ENCODE measurements around the gene SF3B3. TPM values are rescaled to one million over a fixed set of nuclear protein-coding genes. Genes with fewer than 3 reads are reported as not detected.

Gene SF3B3
- total RNA-seq, 4 donors from 2014 or later, result 138 to 233 (median 143) TPM

- peak in 1 of 2 donors; percentile 50 for DNase-seq (ENCODE audit: low spot score in 2 of 2)
- no peak overlapping the region for H3K4me3 ChIP-seq (ENCODE audit: low read depth, poor library complexity, severe bottlenecking)
- no peak for TF ChIP-seq POLR2A (IDR thresholded peaks at IDR 0.05)
- TF ChIP-seq, protein P1, sequence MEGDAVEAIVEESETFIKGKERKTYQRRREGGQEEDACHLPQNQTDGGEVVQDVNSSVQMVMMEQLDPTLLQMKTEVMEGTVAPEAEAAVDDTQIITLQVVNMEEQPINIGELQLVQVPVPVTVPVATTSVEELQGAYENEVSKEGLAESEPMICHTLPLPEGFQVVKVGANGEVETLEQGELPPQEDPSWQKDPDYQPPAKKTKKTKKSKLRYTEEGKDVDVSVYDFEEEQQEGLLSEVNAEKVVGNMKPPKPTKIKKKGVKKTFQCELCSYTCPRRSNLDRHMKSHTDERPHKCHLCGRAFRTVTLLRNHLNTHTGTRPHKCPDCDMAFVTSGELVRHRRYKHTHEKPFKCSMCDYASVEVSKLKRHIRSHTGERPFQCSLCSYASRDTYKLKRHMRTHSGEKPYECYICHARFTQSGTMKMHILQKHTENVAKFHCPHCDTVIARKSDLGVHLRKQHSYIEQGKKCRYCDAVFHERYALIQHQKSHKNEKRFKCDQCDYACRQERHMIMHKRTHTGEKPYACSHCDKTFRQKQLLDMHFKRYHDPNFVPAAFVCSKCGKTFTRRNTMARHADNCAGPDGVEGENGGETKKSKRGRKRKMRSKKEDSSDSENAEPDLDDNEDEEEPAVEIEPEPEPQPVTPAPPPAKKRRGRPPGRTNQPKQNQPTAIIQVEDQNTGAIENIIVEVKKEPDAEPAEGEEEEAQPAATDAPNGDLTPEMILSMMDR (IDR thresholded peaks at IDR 0.05), result no peak
- WGBS, 2 donors, result 91% methylated on average over 10 of the region's 10 CpGs
- intact Hi-C loops (cut with DNase I; ENCODE audit: low total_unique reads), result no loop called here
These were observed 47.5 kb downstream of the SF3B3 start for GRCh38 chr16:70570967-70571570.

GRCh38 chr16:70571623-70572022 lies 48.0 kb downstream of the SF3B3 start:
- DNase-seq (ENCODE audit: low spot score in 2 of 2), result peak in 1 of 2 donors; percentile 76
- intact Hi-C loops (cut with DNase I; ENCODE audit: low total_unique reads), result no loop called here
- H3K4me3 ChIP-seq (ENCODE audit: low read depth, poor library complexity, severe bottlenecking), result no peak overlapping the region
- WGBS, 2 donors, result 81 to 84% methylated on average over 8 of the region's 8 CpGs
- TF ChIP-seq, protein P1 (IDR thresholded peaks at IDR 0.05), result no peak
- TF ChIP-seq POLR2A (IDR thresholded peaks at IDR 0.05), result no peak

- 81% methylated on average over 5 of the region's 5 CpGs for WGBS, 2 donors
- peak in 1 of 2 donors; percentile 53 for DNase-seq (ENCODE audit: low spot score in 2 of 2)
- intact Hi-C loops (cut with DNase I; ENCODE audit: low total_unique reads), result no loop called here
- no peak for TF ChIP-seq POLR2A (IDR thresholded peaks at IDR 0.05)
- TF ChIP-seq, protein P1 (IDR thresholded peaks at IDR 0.05), result no peak
- H3K4me3 ChIP-seq (ENCODE audit: low read depth, poor library complexity, severe bottlenecking), result no peak overlapping the region
These were observed 48.7 kb downstream of the SF3B3 start for GRCh38 chr16:70572050-70572925.

DNA sequence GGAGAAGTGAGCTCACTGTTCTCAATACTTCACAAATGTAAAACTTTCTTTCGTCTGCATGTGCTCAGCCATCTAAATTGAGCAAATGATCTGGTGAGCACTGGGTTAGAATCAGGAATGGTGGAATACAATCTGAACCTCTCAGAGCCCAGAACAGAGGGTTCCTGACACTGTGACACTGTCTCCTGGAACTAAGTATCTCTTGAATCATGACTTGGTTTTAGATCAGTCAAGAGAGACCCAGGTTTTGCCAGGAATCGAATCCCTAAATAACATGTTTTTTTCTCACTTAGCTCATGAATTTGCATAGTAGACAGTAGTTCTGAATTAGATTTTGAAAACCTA lies 49.3 kb downstream of the SF3B3 start:
- H3K4me3 ChIP-seq (ENCODE audit: low read depth, poor library complexity, severe bottlenecking), result no peak overlapping the region
- intact Hi-C loops (cut with DNase I; ENCODE audit: low total_unique reads), result no loop called here
- TF ChIP-seq POLR2A (IDR thresholded peaks at IDR 0.05), result no peak
- TF ChIP-seq, protein P1 (IDR thresholded peaks at IDR 0.05), result no peak
- no peak for DNase-seq (ENCODE audit: low spot score in 2 of 2)
- WGBS, 2 donors, result 49 to 51% methylated on average over 2 of the region's 2 CpGs

GRCh38 chr16:70573451-70574121 lies 50.0 kb downstream of the SF3B3 start:
- 23 to 29% methylated on average over 5 of the region's 5 CpGs for WGBS, 2 donors
- DNase-seq (ENCODE audit: low spot score in 2 of 2), result peak in 1 of 2 donors; percentile 74
- TF ChIP-seq, protein P1 (IDR thresholded peaks at IDR 0.05), result no peak
- H3K4me3 ChIP-seq (ENCODE audit: low read depth, poor library complexity, severe bottlenecking), result no peak overlapping the region
- intact Hi-C loops (cut with DNase I; ENCODE audit: low total_unique reads), result no loop called here
